Small intestine (tissue), 16 donors: ENCODE data around the gene ACAD9. TPM values are rescaled to one million over a fixed set of nuclear protein-coding genes. Genes with fewer than 3 reads are reported as not detected.
A peak's percentile ranks its signal among the peaks of the same experiment; 100 is the strongest.
"Not testable (repeated sequence)": the region's sequence is repeated elsewhere in the genome, so short reads cannot be mapped to it uniquely, and the experiment has no call there.

Experiments used
- DNase-seq, 2 donors: peaks; one replicate each; pipeline versions ENCODE4 v3.0.0 to v3.0.0-alpha.2; 2013
- FAIRE-seq: peaks from 2 replicates; lab custom pipeline; 2012; peaks lifted over from hg19 to GRCh38; lab: Jason Lieb, UNC
- H3K27ac ChIP-seq, 3 donors: one replicate each; pipeline ENCODE4 v1.5.1; 2013; ENCODE audit warnings: low read length in 2 of 3, mild to moderate bottlenecking in 2 of 3, control low read depth in 1 of 3, inconsistent platforms in 1 of 3, low read depth in 1 of 3, moderate library complexity in 1 of 3
- H3K27me3 ChIP-seq, 3 donors: one replicate each; pipeline ENCODE4 v1.6.1; 2013; ENCODE audit warnings: low read length in 3 of 3, inconsistent platforms in 1 of 3; ENCODE audit not compliant: control insufficient read depth in 3 of 3, insufficient read depth in 3 of 3
- H3K36me3 ChIP-seq, 3 donors: one replicate each; pipeline ENCODE4 v1.6.1; 2013; ENCODE audit warnings: low read length in 3 of 3, inconsistent platforms in 1 of 3, low read depth in 1 of 3, mild to moderate bottlenecking in 1 of 3, moderate library complexity in 1 of 3; ENCODE audit not compliant: control insufficient read depth in 3 of 3, insufficient read depth in 2 of 3
- H3K4me1 ChIP-seq, 3 donors: one replicate each; pipeline ENCODE4 v1.6.1; 2013; ENCODE audit warnings: low read length in 2 of 3, inconsistent platforms in 1 of 3, low read depth in 1 of 3, mild to moderate bottlenecking in 1 of 3, moderate library complexity in 1 of 3; ENCODE audit not compliant: control insufficient read depth in 3 of 3, insufficient read depth in 2 of 3
- H3K4me3 ChIP-seq, 3 donors: one replicate each; pipeline ENCODE4 v1.5.1; 2013; ENCODE audit warnings: low read length in 3 of 3, control low read depth in 1 of 3, inconsistent platforms in 1 of 3, low read depth in 1 of 3, mild to moderate bottlenecking in 1 of 3, moderate library complexity in 1 of 3
- H3K9me3 ChIP-seq, 2 donors: one replicate each; pipeline ENCODE4 v1.6.1; 2013; ENCODE audit warnings: low read depth in 1 of 2, low read length in 1 of 2; ENCODE audit not compliant: control insufficient read depth in 2 of 2, insufficient read depth in 1 of 2
- WGBS, 3 donors: extraction: QIAGEN DNeasy Blood & Tissue Kit; methylation state at CpG; one replicate each; pipeline ENCODE4 v1.1.7; 2013; 5-methylcytosine and 5-hydroxymethylcytosine counted together
- long read RNA-seq, 10 donors: transcript quantifications; one replicate each; lab custom pipeline, GENCODE V29; 2026
- polyA plus RNA-seq, 4 donors: library from polyadenylated mRNA; stranded (reverse) in 3 of 4; unstranded in 1 of 4; fragments of 200-250 nt in 3 of 4; fragments of 120-200 nt in 1 of 4; gene quantifications; one replicate each; pipeline versions ENCODE4 v1.2.1 to v1.2.3, GENCODE V29; 2013
- donor health status: healthy with polysubstance abuse.
- donor health status: control.
- donor health status: control.
- donor health status: Bipolar disorder and iron deficiency.
- donor health status: healthy.

ACAD9 gene
- polyA plus RNA-seq, result 10 to 100 TPM; 17.3 to 30.7 (median 25.0) TPM
- long read RNA-seq, donor 1, result 0 reads
- long read RNA-seq, donor 2, partial matches to known transcripts, result 0 of 1 reads
- long read RNA-seq, donor 2, other reads (novel, unspliced or antisense), result 0 of 1 reads
- long read RNA-seq, donor 3, partial matches to known transcripts, result 0 of 1 reads
- long read RNA-seq, donor 3, other reads (novel, unspliced or antisense), result 0 of 1 reads
- long read RNA-seq, donor 4, result 0 reads
- long read RNA-seq, donor 5, partial matches to known transcripts, result 0 of 1 reads
- long read RNA-seq, donor 5, other reads (novel, unspliced or antisense), result 0 of 1 reads
- long read RNA-seq, donor 6, partial matches to known transcripts, result 0 of 4 reads
- long read RNA-seq, donor 6, other reads (novel, unspliced or antisense), result 0 of 4 reads
- long read RNA-seq, donor 7, result 0 reads
- long read RNA-seq, donor 8, result 0 reads
- long read RNA-seq, donor 9, partial matches to known transcripts, result 0 of 1 reads
- long read RNA-seq, donor 9, other reads (novel, unspliced or antisense), result 0 of 1 reads
- long read RNA-seq, donor 10, transcript ACAD9-201 (18 exons, 2,454 nt), result major isoform, 7 of 14 reads
- long read RNA-seq, donor 10, partial matches to known transcripts, result 5 of 14 reads
- long read RNA-seq, donor 10, other reads (novel, unspliced or antisense), result 0 of 14 reads

DNA sequence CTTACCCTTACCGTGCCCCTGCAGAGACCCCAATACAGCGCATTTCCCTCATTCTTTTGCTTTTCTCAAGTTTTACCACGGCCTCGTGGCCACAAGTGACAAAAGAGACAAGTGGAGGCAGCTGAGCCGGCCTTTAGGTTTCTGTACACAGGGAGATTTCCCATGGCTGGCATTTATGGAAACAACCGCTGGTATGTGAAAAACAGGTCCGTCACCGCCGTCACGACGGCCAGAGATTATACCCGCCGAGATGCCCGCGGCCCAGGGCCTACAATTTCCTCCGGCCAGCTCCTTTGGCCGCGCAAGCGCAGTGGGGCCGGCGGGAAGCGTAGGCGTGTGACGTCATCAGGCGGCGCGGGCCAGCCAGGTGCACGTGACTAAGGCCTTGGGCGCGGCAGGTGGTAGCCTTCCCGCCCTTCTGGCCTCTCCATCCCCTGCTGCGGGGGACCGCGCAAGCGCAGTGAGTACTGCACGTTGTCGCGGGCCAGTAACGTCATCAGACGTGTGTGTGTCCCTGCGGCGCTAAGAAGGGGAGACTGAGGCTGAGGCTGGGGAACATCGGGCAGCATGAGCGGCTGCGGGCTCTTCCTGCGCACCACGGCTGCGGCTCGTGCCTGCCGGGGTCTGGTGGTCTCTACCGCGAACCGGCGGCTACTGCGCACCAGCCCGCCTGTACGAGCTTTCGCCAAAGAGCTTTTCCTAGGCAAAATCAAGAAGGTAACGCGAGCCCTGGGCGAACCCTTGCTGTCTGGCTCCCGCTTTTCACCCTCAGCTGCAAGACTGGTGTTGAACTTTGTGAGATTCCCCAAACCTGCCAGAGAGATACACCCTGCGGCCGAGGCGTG, at the start of gene ACAD9:
ACAD9 (plus strand) TSS at position 496 of the 845 bp plus-strand sequence; CDS start at position 568, 72 bp downstream.
- Histone ChIP-seq H3K36me3 (peaks cover 0 to 13% (median 0%) of the 10 kb centered on the region in 3 donors), H3K9me3 (no peaks in the 10 kb centered on the region), H3K27me3 (peaks cover 0 to 1% (median 0%) of the 10 kb centered on the region in 3 donors), H3K4me1 (peaks cover 2 to 17% (median 3%) of the 10 kb centered on the region in 3 donors), H3K27ac (peak within 1 kb of the TSS; percentile 84 to 97 (median 88)), H3K4me3 (peak within 1 kb of the TSS; percentile 37 to 88 (median 64))
- DNase-seq, result peak; percentile 99
- no peak for FAIRE-seq
- 0 to 1% (median 0%) methylated on average over 46 to 65 of the region's 65 CpGs for WGBS, 3 donors

DNA sequence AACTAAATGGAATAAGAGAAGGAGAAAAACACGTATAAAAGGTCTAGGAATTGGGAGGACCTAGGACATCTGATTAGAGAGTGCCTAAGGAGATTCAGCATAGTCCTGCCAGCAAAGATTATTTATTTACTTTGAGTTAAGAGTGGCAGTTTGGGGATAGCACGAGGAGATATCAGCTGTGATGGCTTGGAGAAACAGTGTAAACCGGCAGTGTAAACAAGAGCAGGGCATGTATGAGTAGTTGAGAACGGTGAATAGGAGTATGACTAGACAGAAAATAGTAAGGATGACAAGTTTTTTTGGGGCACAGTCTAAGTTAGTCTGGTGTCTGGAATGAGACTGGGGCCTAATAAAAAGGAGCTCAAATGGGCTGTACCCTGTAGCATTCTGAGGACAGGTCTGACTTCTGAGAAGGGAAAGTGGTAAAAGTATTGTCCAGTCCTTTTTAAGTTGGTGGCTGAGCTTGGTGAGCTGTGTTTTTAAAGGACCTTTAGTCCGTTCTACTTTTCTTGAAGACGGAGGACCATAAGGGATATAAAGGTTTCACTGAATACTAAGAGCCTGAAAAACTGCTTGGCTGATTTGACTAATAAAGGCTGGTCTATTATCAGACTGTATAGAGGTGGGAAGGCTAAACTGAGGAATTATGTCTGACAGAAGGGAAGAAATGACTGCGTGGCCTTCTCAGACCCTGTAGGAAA, 49.3 kb upstream of the ACAD9 start:
- H3K4me1 ChIP-seq, H3K27ac ChIP-seq, FAIRE-seq, H3K9me3 ChIP-seq, H3K27me3 ChIP-seq, H3K36me3 ChIP-seq, H3K4me3 ChIP-seq, DNase-seq: not testable (repeated sequence)
- WGBS, 3 donors, result 72 to 81% (median 72%) methylated on average over 7 of the region's 7 CpGs

DNA sequence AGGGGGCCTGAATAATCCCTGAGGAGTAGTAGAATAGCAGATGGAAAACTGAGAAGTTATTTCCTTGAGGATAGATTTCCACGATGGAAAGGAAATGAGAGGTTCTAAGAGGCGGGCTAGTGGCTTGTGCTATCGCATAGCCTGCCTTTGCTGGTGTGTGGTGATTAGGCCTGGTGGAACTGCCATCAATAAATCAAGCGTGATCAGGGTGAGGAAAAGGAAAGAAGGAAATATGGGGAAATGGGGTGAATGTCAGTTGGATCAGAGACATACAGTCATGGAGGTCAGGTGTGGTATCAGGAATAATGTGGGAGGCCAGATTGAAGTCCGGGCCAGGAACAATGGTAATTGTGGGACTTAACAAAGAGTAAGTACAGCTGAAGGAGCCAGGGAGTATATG, 48.7 kb upstream of the ACAD9 start:
- not testable (repeated sequence) for DNase-seq, FAIRE-seq, H3K27me3 ChIP-seq, H3K4me3 ChIP-seq, H3K4me1 ChIP-seq, H3K36me3 ChIP-seq, H3K27ac ChIP-seq, H3K9me3 ChIP-seq
- 89 to 95% (median 95%) methylated on average over 5 of the region's 5 CpGs for WGBS, 3 donors

DNA sequence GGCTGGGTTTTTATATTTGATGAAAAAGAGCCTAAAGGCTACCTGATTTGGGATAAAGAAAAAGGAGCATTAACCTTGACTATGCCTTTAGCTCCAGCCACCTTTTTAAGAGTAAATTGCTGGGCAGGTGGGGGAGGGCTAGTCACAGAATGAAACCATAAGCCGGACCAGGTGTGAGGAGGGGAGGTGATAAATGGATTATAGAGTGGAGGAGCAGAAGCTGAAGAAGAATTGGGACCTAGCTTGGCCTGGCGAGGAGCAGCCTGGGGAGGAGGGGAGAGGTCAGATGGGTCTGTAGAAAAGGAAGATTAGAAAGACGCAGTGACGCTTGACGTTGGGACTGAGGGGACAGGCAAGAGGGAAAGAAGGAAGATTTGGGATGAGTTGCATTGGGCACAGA, 46.4 kb upstream of the ACAD9 start:
- H3K27me3 ChIP-seq, FAIRE-seq, DNase-seq, H3K27ac ChIP-seq, H3K4me1 ChIP-seq, H3K4me3 ChIP-seq, H3K36me3 ChIP-seq, H3K9me3 ChIP-seq: not testable (repeated sequence)
- WGBS, 3 donors, result 74 to 92% (median 79%) methylated on average over 5 of the region's 5 CpGs

DNA sequence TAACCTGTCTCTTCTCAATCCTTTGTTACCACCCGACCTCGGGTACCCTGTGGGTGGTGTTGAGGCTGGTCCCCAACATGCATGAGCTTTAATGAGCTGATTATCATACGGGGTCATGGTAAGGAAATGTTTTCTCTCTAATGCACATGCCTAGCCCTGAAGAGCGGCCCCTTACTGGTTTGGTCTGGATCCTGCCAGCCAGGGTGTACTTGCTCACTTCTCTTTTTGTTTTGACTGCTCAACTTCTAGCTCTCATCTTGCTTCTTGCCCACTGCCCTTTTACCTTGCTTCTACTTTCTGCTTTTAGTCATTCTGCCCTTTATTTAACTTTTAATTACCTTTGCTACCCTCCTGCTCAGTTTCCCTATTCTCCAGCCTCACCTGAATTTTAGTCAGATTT, 44.3 kb upstream of the ACAD9 start:
- Histone ChIP-seq H3K27ac (no peak overlapping the region), H3K4me1 (no peaks in the 10 kb centered on the region), H3K36me3 (no peaks in the 10 kb centered on the region), H3K9me3 (no peaks in the 10 kb centered on the region), H3K4me3 (no peak overlapping the region), H3K27me3 (no peaks in the 10 kb centered on the region)
- WGBS, 3 donors, result 85 to 91% (median 85%) methylated on average over 4 of the region's 4 CpGs
- FAIRE-seq (no peak), DNase-seq (no peak)

DNA sequence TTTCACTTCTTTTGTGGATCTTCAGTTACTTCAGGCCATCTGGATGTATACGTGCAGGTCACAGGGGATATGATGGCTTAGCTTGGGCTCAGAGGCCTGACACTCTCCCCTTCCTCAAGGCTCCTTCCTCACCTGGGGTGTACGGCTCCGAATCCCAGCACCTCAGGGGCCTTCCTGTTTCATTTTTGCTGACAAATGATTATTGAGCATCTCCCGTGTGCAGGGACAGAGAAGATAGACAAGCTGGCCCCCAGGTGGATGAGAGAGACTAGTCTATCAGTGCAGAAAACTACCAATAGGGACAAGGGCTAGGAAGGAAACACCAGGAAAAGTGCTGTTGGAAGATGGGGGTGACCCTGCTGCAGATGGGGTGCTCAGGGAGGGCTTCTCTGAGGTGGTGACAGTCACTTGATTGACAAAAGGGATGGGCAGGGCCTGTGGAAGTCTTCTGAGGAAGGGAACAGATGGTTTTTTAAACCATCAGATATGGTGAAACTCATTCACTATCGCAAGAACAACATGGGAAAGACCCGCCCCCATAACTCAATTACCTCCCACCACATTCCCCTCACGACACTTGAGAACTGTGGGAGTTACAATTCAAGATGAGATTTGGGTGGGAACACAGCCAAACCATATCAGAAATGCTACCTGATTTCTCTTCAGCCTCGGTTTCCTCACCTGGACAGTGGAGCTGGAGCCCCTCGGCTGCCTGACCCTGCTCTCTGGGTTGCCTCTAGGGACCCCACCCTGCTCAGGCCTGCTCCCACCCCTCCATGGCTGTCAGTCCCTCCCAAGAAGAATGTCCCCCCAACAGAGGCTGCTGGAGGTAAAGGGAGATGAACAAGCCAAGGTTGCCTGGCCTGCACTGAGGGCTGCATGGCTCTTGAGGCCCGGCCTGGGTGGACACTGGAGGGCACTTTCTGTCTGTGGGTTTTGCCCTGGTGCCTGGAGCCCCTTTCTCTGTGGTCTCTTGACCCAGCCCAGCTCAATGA, 37.2 kb upstream of the ACAD9 start:
- DNase-seq (no peak), FAIRE-seq (no peak)
- no peaks in the 10 kb centered on the region for H3K36me3 ChIP-seq
- no peaks in the 10 kb centered on the region for H3K9me3 ChIP-seq
- no peak overlapping the region for H3K27ac ChIP-seq
- no peaks in the 10 kb centered on the region for H3K27me3 ChIP-seq
- H3K4me3 ChIP-seq, result no peak overlapping the region
- H3K4me1 ChIP-seq, result peaks cover 0 to 8% (median 2%) of the 10 kb centered on the region in 3 donors
- WGBS, 3 donors, result 82 to 94% (median 84%) methylated on average over 9 to 10 of the region's 10 CpGs

DNA sequence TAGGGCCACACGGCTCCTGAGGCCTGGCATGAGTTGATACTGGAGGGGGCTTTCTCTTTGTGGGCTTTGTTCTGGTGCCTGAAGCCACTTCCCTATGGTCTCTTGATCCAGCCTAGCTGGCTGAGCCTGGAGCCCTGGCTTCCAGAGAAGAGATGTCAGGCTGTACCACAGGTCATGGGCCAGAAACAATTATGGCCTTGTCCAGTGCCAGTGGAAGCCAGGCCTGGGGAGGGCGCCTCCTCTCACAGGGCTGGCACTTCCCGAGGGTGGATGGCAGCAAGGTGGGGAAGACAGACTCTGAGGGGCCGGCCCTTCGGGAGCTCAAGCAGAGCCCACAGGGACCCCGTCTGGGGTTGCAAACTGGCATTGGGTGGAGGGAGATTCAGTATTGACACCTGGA, 34.9 kb upstream of the ACAD9 start:
- 90 to 92% (median 91%) methylated on average over 6 of the region's 6 CpGs for WGBS, 3 donors
- H3K4me1 ChIP-seq, result peaks cover 0 to 8% (median 2%) of the 10 kb centered on the region in 3 donors
- no peaks in the 10 kb centered on the region for H3K27me3 ChIP-seq
- DNase-seq, result no peak
- no peak overlapping the region for H3K27ac ChIP-seq
- no peaks in the 10 kb centered on the region for H3K36me3 ChIP-seq
- no peak for FAIRE-seq
- H3K9me3 ChIP-seq, result no peaks in the 10 kb centered on the region
- no peak overlapping the region for H3K4me3 ChIP-seq
